ENCODE data around the gene RNF17.

Gene RNF17

GRCh38 chr13:24858953-24859352 lies 95.0 kb downstream of the RNF17 start:
- no peak overlapping the region for H3K4me3 ChIP-seq (ENCODE audit: low read depth, low read length)

- no peak overlapping the region for H3K4me3 ChIP-seq (ENCODE audit: low read depth, low read length)
These were observed 96.8 kb downstream of the RNF17 start for GRCh38 chr13:24860770-24861169.

- H3K4me3 ChIP-seq (ENCODE audit: low read depth, low read length), result no peak overlapping the region
These were observed 97.8 kb downstream of the RNF17 start for GRCh38 chr13:24861617-24862362.

- H3K4me3 ChIP-seq (ENCODE audit: low read depth, low read length), result no peak overlapping the region
These were observed 100.0 kb downstream of the RNF17 start for GRCh38 chr13:24863748-24864540.

- no peak overlapping the region for H3K4me3 ChIP-seq (ENCODE audit: low read depth, low read length)
These were observed 100.6 kb downstream of the RNF17 start for GRCh38 chr13:24864579-24864978.

- H3K4me3 ChIP-seq (ENCODE audit: low read depth, low read length), result no peak overlapping the region
These were observed 101.4 kb downstream of the RNF17 start for GRCh38 chr13:24865163-24865953.

- no peak overlapping the region for H3K4me3 ChIP-seq (ENCODE audit: low read depth, low read length)
These were observed 102.5 kb downstream of the RNF17 start for GRCh38 chr13:24866488-24866887.

- no peak overlapping the region for H3K4me3 ChIP-seq (ENCODE audit: low read depth, low read length)
These were observed 104.9 kb downstream of the RNF17 start for GRCh38 chr13:24868874-24869273.

GRCh38 chr13:24870380-24870760 lies 106.4 kb downstream of the RNF17 start:
- H3K4me3 ChIP-seq (ENCODE audit: low read depth, low read length), result no peak overlapping the region

GRCh38 chr13:24875566-24875965 lies 111.6 kb downstream of the RNF17 start:
- no peak overlapping the region for H3K4me3 ChIP-seq (ENCODE audit: low read depth, low read length)

GRCh38 chr13:24877531-24877930 lies 113.6 kb downstream of the RNF17 start:
- no peak overlapping the region for H3K4me3 ChIP-seq (ENCODE audit: low read depth, low read length)

- no peak overlapping the region for H3K4me3 ChIP-seq (ENCODE audit: low read depth, low read length)
These were observed 114.4 kb downstream of the RNF17 start for GRCh38 chr13:24878340-24878739.

GRCh38 chr13:24882665-24883064 lies 118.7 kb downstream of the RNF17 start:
- no peak overlapping the region for H3K4me3 ChIP-seq (ENCODE audit: low read depth, low read length)

GRCh38 chr13:24887759-24888158 lies 123.8 kb downstream of the RNF17 start:
- H3K4me3 ChIP-seq (ENCODE audit: low read depth, low read length), result no peak overlapping the region

- H3K4me3 ChIP-seq (ENCODE audit: low read depth, low read length), result no peak overlapping the region
These were observed 124.4 kb downstream of the RNF17 start for GRCh38 chr13:24888291-24888931.

GRCh38 chr13:24890256-24890655 lies 126.3 kb downstream of the RNF17 start:
- H3K4me3 ChIP-seq (ENCODE audit: low read depth, low read length), result no peak overlapping the region

- no peak overlapping the region for H3K4me3 ChIP-seq (ENCODE audit: low read depth, low read length)
These were observed 127.6 kb downstream of the RNF17 start for GRCh38 chr13:24891476-24892108.

- no peak overlapping the region for H3K4me3 ChIP-seq (ENCODE audit: low read depth, low read length)
These were observed 128.9 kb downstream of the RNF17 start for GRCh38 chr13:24892829-24893228.

- no peak overlapping the region for H3K4me3 ChIP-seq (ENCODE audit: low read depth, low read length)
These were observed 129.9 kb downstream of the RNF17 start for GRCh38 chr13:24893863-24894262.

- H3K4me3 ChIP-seq (ENCODE audit: low read depth, low read length), result no peak overlapping the region
These were observed 130.5 kb downstream of the RNF17 start for GRCh38 chr13:24894277-24894971.

Measured in iPS-11a (cell line).